ENCODE data around the gene ALDH1L1. TPM values are rescaled to one million over a fixed set of nuclear protein-coding genes. Genes with fewer than 3 reads are reported as not detected.

ALDH1L1 gene
- total RNA-seq, 1 donor: 0.18 TPM

GRCh38 chr3:126116526-126116925 lies 63.9 kb downstream of the ALDH1L1 start:
- no peak for TF ChIP-seq CTCF (IDR thresholded peaks at IDR 0.05; ENCODE audit: insufficient read depth, low read length)
- no peak overlapping the region for H3K4me3 ChIP-seq (ENCODE audit: low read depth, low read length)
- DNase-seq (ENCODE audit: low read depth): no peak

DNA sequence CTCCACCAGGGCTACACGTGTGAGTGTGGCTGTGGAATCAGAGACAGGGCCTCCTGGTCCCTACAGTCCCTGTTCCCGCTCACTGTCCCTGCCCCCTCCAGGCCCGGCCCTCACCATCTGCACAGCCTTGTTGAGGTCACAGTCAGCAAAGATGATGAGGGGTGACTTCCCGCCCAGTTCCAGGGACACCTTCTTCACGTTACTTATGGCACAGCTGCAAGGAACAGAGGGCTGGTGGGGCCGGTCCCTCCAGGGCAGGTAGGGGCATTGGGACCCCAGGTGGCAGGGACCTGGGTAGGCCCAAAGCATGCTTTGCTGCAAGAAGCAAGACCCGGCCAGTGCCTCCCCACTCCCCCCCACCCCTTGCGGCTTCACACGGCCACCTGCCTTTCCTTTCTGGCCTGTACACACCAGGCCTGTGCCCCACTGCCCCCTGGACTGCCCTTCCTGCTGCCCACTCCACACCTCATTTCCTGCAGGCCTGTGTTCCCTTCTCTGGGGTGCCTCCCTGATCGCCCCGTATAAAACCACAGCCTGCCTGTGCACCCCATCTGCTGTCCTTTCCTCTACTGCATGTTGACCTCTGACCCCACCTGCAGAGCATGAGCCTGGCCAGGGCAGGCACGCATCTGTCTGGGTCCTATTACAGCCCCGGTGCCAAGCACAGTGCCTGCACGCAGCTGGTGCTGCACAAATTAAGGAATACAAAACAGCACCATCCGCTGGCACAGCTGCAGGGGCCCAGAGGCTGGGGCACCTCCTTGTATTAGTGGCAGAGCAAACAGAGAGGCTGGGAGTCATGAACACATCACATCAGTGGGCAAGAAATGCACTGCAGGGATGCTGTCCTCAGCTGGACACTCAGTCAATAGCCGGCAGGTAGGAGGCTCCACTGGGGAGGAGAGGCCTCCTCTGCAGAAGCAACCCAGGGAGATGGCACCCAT lies 65.7 kb downstream of the ALDH1L1 start:
- H3K4me3 ChIP-seq (ENCODE audit: low read depth, low read length): no peak overlapping the region
- no peak for DNase-seq (ENCODE audit: low read depth)
- no peak for TF ChIP-seq CTCF (IDR thresholded peaks at IDR 0.05; ENCODE audit: insufficient read depth, low read length)

DNA sequence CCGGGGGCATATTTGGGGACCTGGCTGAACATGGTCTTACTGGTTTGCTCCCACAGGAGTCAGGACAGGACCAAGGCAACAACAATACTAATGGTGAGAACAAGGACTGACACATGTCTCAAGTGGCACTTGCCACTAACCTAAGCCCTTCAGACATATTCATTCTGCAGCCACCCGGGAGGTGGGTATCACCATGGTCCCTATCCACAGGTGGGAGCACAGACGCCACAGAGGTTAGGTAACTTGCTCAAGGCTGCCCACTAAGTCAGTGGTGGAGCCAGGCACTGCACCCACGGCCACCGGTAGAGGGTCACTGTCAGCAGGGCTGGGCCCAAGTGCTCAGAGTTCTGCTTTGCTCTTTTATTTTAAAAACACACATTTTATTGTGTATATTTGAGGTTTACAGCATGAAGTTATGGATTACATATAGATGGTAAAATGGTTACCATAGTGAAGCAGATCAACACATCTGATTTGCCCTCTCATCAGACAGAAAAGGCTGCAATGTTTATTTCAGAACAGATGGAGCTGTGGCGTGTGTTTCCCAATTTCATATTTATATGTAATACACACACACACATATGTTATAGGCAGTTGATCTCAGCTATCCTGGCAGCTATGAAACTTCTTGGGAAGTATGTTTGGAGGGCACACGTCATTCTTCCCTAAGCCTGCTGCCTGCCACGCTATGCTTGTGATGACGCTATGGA lies 66.5 kb downstream of the ALDH1L1 start:
- DNase-seq (ENCODE audit: low read depth): no peak
- peak; percentile 44 for TF ChIP-seq CTCF (IDR thresholded peaks at IDR 0.05; ENCODE audit: insufficient read depth, low read length)
- H3K4me3 ChIP-seq (ENCODE audit: low read depth, low read length): no peak overlapping the region

- no peak for DNase-seq (ENCODE audit: low read depth)
- no peak for TF ChIP-seq CTCF (IDR thresholded peaks at IDR 0.05; ENCODE audit: insufficient read depth, low read length)
These were observed 67.2 kb downstream of the ALDH1L1 start for GRCh38 chr3:126113238-126113555.

DNA sequence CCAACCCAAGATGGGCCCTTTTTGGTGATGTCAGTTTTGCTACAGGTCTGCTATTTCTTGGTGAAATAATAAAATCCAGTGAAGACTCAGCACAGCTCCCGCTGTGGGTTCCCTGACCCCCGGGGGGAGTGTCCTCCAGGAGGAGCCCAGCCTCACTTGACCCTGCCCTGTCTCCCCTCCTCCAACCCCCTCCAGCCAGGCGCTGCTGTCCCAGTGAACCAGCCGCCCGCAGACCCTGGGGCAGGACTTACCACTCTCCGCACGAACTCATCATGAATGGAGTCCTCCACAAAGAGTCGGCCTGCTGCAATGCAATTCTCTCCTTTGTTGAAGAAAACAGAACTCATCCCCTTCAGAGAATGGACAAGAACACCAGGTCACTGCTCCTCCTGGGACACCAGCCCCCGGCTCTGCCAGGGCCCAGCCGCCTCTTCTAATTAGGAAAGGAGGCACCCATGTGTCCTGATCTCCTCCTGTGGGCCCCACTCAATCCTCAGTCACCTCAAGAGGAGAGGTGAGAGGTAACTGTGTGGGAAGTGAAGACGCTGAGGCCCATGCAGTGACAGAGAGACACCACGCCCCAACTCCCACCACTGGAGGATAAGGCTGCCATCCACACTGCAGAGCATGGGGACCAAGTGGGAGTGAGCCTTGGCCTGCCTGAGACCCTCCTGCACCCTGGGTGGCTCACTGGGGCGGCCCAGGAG lies 67.7 kb downstream of the ALDH1L1 start:
- DNase-seq (ENCODE audit: low read depth): no peak
- no peak overlapping the region for H3K4me3 ChIP-seq (ENCODE audit: low read depth, low read length)
- TF ChIP-seq CTCF (IDR thresholded peaks at IDR 0.05; ENCODE audit: insufficient read depth, low read length): no peak

More at GRCh38 chr3:126113238-126113555, 67.2 kb downstream of the ALDH1L1 start:
- H3K4me3 ChIP-seq (ENCODE audit: low read depth, low read length): no peak overlapping the region

GRCh38 chr3:126111566-126112475 lies 68.6 kb downstream of the ALDH1L1 start:
- TF ChIP-seq CTCF (IDR thresholded peaks at IDR 0.05; ENCODE audit: insufficient read depth, low read length): no peak
- no peak for DNase-seq (ENCODE audit: low read depth)

More at GRCh38 chr3:126111566-126112475, 68.6 kb downstream of the ALDH1L1 start:
- H3K4me3 ChIP-seq (ENCODE audit: low read depth, low read length): no peak overlapping the region

All from fibroblast of the aortic adventitia (primary cell).